Smooth muscle cell (in vitro differentiated cells): Measurements from ENCODE around the gene PCID2. TPM values are rescaled to one million over a fixed set of nuclear protein-coding genes. Genes with fewer than 3 reads are reported as not detected.

Experiments
- DNase-seq: peaks from one replicate; lab custom pipeline; 2025; ENCODE audit not compliant: unreplicated experiment; lab: John Stamatoyannopoulos, UW
- H2AFZ ChIP-seq: fragments of 200-600 bp; sonication (generic); 2 replicates; pipeline ENCODE4 v1.6.0; 2016; ENCODE audit warnings: antibody characterized with exemption, low read depth, mild to moderate bottlenecking
- H3F3A ChIP-seq: fragments of 200-600 bp; sonication (generic); 2 replicates; pipeline ENCODE4 v1.6.0; 2017; ENCODE audit warnings: antibody characterized with exemption, low read depth
- H3K27ac ChIP-seq: fragments of 200-600 bp; sonication (generic); 2 replicates; pipeline ENCODE4 v1.5.1; 2016; ENCODE audit warnings: low read depth, mild to moderate bottlenecking
- H3K27me3 ChIP-seq: fragments of 200-600 bp; sonication (generic); 2 replicates; pipeline ENCODE4 v1.6.1; 2016; ENCODE audit warnings: low read depth, mild to moderate bottlenecking
- H3K36me3 ChIP-seq: fragments of 200-600 bp; sonication (generic); 2 replicates; pipeline ENCODE4 v1.5.1; 2016; ENCODE audit warnings: low read depth
- H3K4me1 ChIP-seq: fragments of 200-600 bp; sonication (generic); 2 replicates; pipeline ENCODE4 v1.5.1; 2016; ENCODE audit warnings: low read depth
- H3K4me2 ChIP-seq: fragments of 200-600 bp; sonication (generic); 2 replicates; pipeline ENCODE4 v1.6.0; 2016; ENCODE audit warnings: mild to moderate bottlenecking
- H3K4me3 ChIP-seq: fragments of 200-600 bp; sonication (generic); 2 replicates; pipeline ENCODE4 v1.5.1; 2016; ENCODE audit warnings: mild to moderate bottlenecking
- H3K79me2 ChIP-seq: fragments of 200-600 bp; sonication (generic); 2 replicates; pipeline ENCODE4 v1.6.0; 2016; ENCODE audit warnings: low read depth, mild to moderate bottlenecking
- H3K9ac ChIP-seq: fragments of 200-600 bp; sonication (generic); 2 replicates; pipeline ENCODE4 v1.6.0; 2016; ENCODE audit warnings: low read depth
- H3K9me3 ChIP-seq: fragments of 200-600 bp; sonication (generic); replicated peaks from 2 replicates; pipeline ENCODE4 v1.5.1; 2016; ENCODE audit warnings: low read depth
- H4K20me1 ChIP-seq: fragments of 200-600 bp; sonication (generic); 2 replicates; pipeline ENCODE4 v1.6.0; 2016; ENCODE audit warnings: low read depth
- WGBS: methylation state at CpG from one replicate; pipeline ENCODE4 v1.1.7; 2016; ENCODE audit warnings: low lambda C conversion rate; 5-methylcytosine and 5-hydroxymethylcytosine counted together
- polyA plus RNA-seq: library from polyadenylated mRNA; unstranded; fragments of >200 nt; fragmentation: Nextera tagmentation; extraction: Ambion mirVana; gene quantifications from 2 replicates; pipeline ENCODE4 v1.2.1, GENCODE V29; 2016
- total RNA-seq: library from RNA; depleted of rRNA; stranded (reverse); fragments of >200 nt; gene quantifications from 2 replicates; pipeline ENCODE4 v1.2.3, GENCODE V29; 2014
- TF ChIP-seq, protein P1 (sequence below): fragments of 200-600 bp; sonication (generic); IDR thresholded peaks from 2 replicates; pipeline ENCODE4 v1.5.1; 2017; ENCODE audit warnings: borderline replicate concordance, mild to moderate bottlenecking, antibody characterized with exemption; ENCODE audit not compliant: insufficient read depth, poor library complexity, severe bottlenecking

Gene PCID2
- total and polyA plus RNA-seq, 2 experiments from 2014 or later: 27.1 to 32.5 TPM

DNA sequence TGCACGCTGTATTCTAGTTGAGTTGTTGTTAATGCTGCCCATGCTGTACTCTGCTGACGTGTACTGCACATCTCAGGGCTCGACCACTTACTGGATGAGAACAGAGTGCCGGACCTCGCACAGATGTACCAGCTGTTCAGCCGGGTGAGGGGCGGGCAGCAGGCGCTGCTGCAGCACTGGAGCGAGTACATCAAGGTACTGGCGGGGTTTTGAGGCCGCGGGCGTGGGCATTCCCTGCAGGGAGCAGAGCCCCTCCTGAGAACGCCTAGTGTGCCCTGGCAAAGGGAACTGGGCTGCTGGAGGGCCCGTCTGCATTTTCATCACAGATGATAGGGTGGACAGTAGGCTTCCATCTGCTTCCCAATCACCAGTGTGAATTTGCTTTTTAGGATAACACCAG lies 30.9 kb upstream of the PCID2 start:
- no peaks in the 10 kb centered on the region for H3K79me2 ChIP-seq
- DNase-seq: no peak
- no peak overlapping the region for H3K4me3 ChIP-seq
- no peak overlapping the region for H3K4me2 ChIP-seq
- TF ChIP-seq, protein P1, sequence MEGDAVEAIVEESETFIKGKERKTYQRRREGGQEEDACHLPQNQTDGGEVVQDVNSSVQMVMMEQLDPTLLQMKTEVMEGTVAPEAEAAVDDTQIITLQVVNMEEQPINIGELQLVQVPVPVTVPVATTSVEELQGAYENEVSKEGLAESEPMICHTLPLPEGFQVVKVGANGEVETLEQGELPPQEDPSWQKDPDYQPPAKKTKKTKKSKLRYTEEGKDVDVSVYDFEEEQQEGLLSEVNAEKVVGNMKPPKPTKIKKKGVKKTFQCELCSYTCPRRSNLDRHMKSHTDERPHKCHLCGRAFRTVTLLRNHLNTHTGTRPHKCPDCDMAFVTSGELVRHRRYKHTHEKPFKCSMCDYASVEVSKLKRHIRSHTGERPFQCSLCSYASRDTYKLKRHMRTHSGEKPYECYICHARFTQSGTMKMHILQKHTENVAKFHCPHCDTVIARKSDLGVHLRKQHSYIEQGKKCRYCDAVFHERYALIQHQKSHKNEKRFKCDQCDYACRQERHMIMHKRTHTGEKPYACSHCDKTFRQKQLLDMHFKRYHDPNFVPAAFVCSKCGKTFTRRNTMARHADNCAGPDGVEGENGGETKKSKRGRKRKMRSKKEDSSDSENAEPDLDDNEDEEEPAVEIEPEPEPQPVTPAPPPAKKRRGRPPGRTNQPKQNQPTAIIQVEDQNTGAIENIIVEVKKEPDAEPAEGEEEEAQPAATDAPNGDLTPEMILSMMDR: no peak
- no peaks in the 10 kb centered on the region for H4K20me1 ChIP-seq
- no peak overlapping the region for H2AFZ ChIP-seq
- H3K9ac ChIP-seq: no peak overlapping the region
- no peaks in the 10 kb centered on the region for H3K9me3 ChIP-seq
- WGBS: 96% methylated on average over 15 of the region's 15 CpGs
- no peaks in the 10 kb centered on the region for H3K27me3 ChIP-seq
- H3K4me1 ChIP-seq: no peaks in the 10 kb centered on the region
- H3K36me3 ChIP-seq: peaks cover 9% of the 10 kb centered on the region
- no peak overlapping the region for H3K27ac ChIP-seq
- H3F3A ChIP-seq: no peaks in the 10 kb centered on the region

DNA sequence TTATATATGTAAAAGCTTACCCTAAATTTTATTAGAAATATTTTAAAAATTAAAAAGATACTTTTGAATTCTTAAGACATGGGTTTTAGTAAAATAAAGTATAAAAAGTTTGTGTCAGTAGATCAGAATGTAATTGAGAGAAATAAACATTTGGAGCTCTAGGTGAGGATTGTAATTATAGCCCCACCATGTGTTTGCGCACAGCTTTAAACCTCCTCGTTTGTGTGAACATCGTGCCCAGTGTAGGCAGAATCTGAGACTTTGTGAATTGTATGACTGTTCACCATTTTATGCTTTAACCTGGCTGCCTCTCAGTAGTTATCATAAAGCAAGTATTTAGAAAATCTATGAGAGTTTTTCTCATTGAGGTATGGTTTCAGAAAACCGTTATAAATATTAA lies 30.1 kb upstream of the PCID2 start:
- H3K27ac ChIP-seq: no peak overlapping the region
- H3K9ac ChIP-seq: no peak overlapping the region
- no peaks in the 10 kb centered on the region for H4K20me1 ChIP-seq
- no peaks in the 10 kb centered on the region for H3F3A ChIP-seq
- no peak overlapping the region for H3K4me3 ChIP-seq
- H2AFZ ChIP-seq: no peak overlapping the region
- peaks cover 6% of the 10 kb centered on the region for H3K36me3 ChIP-seq
- DNase-seq: no peak
- no peaks in the 10 kb centered on the region for H3K27me3 ChIP-seq
- TF ChIP-seq, protein P1: no peak
- 96% methylated on average over 4 of the region's 4 CpGs for WGBS
- H3K4me2 ChIP-seq: no peak overlapping the region
- no peaks in the 10 kb centered on the region for H3K4me1 ChIP-seq
- no peaks in the 10 kb centered on the region for H3K9me3 ChIP-seq
- H3K79me2 ChIP-seq: no peaks in the 10 kb centered on the region

DNA sequence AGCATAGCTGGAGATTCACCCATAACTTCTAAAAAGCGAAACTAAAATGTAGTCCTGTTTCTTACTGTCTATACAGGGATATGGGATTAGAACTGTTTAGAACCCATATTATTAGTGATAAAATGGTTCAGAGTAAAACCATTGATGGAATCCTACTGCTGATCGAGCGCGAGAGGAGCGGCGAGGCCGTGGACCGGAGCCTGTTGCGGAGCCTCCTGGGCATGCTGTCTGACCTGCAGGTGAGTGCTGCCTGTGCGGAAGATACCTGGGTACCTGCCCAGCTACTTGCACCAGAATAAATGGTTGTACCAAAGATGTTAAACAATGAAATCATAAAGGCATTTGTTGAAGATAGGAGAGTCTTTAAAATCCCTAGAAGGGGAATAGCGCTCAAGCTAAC lies 24.6 kb upstream of the PCID2 start:
- no peaks in the 10 kb centered on the region for H3K9me3 ChIP-seq
- WGBS: over 99% methylated on average over 11 of the region's 11 CpGs

More for the DNA sequence above, 24.6 kb upstream of the PCID2 start:
- DNase-seq: no peak
- no peaks in the 10 kb centered on the region for H3K4me1 ChIP-seq
- H3K36me3 ChIP-seq: peaks cover 6% of the 10 kb centered on the region
- no peak overlapping the region for H3K9ac ChIP-seq
- H4K20me1 ChIP-seq: peaks cover 4% of the 10 kb centered on the region
- H3K4me3 ChIP-seq: no peak overlapping the region
- no peak overlapping the region for H2AFZ ChIP-seq
- TF ChIP-seq, protein P1: no peak
- no peaks in the 10 kb centered on the region for H3K79me2 ChIP-seq
- no peak overlapping the region for H3K4me2 ChIP-seq
- no peaks in the 10 kb centered on the region for H3K27me3 ChIP-seq
- H3K27ac ChIP-seq: no peak overlapping the region
- no peaks in the 10 kb centered on the region for H3F3A ChIP-seq
